Measurements from ENCODE around the gene PTGS1.
"Not testable (repeated sequence)": the region's sequence is repeated elsewhere in the genome, so short reads cannot be mapped to it uniquely, and the experiment has no call there.

Gene PTGS1

DNA sequence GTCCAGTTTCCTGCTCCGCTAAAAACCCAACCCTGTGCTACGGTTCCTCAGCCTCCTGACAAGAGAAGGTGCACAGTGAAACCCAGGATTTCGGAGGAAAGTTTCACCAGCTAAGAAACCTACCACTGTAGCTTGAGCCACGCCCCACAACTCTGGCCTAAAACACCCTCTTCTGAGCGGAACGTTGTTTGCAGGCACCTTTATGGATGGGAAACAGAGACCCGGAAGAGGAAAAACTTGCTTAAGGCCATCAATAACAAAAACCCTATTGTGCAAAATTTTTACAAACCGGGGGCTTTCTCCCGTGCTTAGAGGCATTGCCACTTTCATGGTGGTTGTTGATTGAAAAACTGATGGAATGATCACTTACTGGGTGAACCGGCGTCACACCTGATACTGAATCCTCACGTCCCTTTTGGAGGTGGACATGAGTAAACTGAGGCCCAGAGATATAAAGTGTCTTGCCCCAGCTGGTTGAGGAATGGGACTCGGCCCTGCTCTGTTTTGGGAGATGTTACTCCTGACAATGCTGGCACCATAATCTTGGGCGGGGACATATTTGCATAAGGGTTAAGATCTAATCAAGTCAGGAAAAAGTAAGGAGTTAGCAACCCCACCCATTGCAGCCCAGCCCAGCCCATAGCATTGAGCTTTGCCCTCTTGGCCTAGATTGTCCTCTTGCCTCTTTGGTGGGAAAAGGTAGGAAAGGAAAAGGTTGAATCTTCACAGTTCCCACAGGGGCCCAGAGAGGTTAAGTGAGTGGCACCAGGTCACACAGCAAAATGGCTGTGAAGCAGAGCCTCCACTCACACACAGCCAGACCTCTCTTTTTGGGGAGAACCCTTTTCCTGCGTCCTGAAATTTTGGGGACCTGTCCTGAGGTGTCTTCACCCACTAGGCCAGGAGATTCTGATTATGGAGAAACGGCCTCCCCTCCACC, 23.2 kb upstream of the PTGS1 start:
- no peak for DNase-seq

DNA sequence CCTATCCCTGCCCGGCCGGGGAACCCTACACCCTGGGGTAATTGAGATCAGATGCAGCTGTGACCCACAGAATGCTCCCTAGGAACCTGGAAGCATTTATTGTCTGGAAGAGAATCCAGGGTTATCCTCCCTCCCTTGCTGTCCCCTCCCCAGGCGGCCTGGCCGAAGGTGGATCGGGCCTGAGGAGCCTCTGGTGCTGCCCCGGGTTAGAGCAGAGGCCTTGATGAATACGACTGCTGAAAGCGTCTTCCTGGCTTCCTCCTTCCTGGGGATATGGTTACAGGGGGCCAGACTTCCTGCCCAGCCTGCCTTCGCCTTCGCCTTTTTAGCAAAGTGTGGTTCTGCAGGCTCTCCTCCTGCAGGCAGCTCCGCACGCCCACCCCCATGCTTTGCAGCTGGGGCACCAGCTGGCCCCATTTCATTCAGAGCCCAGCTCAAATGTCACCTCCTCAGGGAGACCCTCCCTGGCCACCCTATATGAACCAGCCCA, 22.5 kb upstream of the PTGS1 start:
- peak in 1 of 2 donors; percentile 47 for DNase-seq

DNA sequence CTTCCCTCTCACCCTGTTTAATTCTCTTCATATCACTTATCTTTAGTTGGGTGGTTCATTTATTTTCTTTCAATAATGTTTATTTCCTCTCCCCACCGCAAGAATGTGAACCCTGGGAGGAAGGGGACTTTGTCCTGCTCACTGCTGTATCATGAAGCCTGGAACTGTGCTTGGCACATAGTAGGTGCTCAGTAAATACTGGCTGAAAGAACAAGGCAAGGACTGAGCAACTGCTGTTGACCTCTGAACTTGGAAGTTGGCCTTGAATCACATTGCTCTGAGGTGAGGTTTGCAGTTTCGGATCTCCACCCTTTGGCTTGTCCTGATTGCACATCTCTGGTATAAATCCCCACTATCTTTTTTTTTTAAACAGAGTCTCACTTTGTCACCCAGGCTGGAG, 22.0 kb upstream of the PTGS1 start:
- no peak for DNase-seq

DNA sequence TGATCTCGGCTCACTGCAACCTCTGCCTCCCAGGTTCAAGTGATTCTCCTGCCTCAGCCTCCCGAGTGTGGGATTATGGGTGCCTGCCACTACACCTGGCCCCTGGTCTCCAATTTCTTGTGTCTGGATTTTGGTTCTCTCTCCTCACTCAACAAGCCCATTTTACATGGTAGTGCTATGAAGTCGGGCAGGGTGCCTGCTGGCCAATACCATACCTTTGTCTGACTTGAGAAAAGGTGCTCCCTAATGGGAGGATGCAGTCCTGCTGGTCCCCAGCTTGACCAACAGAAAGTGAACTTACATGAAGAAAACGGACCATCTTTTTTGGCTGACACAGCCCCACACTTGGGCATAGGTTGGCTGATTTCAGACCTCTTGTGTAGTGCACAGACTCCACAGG, 21.6 kb upstream of the PTGS1 start:
- no peak for DNase-seq

DNA sequence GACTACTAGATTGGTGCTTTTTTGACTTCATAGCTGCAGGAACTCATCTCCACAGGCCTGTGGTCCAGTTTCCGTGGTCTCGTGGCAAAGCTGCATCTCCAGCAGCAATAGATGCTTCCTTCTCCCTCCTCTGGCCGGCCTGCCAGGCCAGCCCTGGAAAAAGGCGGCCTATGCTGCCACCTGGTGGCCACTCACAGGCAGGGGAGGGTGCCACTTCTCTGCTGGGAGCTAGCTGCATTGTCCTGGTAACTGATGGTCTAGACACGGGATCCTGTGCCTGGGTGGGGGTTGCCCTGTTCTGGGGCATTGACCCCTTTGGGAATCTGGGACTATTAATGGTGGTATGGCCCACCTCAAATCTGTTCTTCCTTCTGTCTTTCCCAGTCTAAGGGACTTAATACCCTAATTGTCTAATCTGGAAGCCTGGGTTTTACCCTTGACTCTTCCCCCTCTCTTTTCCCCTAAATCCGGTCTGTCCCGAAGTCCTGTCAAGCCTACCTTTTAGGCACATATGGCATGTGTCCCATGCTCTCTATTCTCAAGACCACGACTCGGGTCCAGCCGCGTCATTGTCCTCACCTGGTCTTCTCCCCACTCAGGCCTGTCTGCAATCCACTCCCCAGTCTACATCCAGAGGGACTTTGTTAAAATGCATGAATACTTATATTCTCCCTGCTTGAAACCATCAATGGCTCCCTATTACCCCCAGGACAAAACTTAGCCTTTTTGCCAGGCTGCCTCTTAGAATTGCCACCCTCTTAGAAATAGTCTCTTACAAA, 20.1 kb upstream of the PTGS1 start:
- peak; percentile 54 to 73 for DNase-seq

DNA sequence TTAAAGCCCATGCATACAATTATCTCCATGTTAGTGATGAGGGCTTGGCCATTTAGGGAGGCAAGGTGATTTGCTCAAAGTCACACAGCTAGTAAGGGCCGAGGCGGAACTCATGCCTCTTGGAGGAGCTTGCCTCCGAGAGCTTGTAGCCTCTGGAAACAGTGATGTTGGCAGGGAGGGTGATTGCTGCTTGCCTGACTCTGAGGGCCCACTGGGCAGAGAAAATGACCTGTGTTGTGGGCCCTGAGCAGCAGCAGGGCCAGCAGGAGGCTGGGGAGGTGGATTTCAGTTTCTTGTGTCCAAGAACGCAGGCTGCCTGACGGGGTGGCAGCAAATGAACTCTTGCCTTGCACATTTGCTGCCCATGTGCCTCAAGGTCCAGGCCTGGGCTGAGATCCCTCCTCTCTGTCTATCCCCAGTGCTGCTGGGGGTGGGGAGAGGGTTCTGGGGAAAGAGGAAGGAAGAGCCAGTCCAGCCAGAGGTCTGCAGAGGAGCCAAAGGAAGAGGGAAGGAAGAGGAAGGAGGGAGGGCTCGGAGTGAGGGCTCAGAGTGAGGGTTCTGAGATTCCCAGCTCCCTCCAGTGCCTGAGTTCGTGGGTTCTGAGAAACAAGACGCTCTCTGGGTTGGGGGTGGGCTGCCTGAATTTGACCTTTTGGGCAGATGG, 16.2 kb upstream of the PTGS1 start:
- no peak for DNase-seq

DNA sequence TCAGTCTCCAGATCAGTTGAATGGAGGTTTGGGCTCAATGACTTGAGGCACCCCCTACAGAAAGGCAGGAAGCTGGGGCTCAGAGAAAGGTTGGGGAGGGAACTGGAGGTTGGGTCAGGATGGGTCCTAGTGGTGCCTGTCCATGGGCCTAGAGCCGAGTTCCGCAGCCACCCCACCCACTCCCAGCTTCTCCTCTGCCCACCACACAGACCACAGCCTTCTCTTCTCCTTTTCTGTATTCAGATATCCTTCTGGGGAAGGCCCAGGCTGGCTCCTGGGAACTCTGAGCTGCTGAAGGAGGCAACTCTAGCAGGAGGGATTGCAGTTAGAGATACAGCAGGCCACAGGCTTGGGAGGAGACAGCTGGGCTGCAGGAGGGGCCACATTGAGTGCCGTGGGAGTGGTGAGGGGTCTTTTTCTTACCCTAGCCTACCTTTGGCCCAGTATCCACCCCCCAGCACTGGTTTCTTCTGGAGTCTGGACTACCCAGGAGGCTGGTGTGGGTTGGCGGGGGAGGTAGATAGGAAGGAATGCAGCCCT, 15.4 kb upstream of the PTGS1 start:
- no peak for DNase-seq

DNA sequence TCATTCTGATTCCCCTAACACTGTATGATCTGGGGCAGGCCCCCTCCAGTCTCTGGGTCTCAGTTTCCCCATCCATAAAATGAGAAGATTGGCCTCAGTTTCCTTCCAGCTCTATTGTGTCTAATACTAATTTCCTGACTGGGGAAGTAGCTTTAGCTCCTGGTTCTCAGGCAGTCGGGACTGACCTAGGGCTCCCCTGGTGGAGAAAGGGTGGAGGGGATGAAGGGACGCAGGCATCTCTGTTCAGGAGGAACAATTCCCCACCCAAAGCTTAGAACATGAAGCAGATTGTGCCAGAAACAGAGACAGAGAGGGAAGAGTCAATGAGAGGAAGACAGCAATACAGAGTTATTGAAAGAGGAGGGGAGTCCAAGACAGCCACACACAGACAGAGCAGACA, 14.2 kb upstream of the PTGS1 start:
- DNase-seq = no peak

DNA sequence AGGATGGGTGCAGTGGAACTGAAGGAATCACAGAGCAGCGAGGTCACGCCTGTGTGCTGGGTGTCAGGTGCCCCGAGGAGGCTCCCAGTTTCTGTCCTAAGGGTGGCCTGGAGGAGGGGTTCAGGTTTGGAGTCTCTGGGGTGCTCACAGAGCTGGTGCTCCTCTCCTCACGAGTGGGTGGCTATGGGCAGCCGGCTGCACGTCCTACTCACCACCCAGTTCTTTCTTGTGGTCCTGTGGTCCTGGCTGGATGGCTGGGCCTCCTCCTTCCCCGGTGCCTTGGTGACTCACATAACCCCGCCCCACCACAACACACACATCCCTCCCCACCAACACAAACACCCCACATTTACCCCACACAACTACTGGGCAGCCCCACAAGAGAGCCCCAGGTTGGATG, 9.9 kb upstream of the PTGS1 start:
- no peak for DNase-seq

DNA sequence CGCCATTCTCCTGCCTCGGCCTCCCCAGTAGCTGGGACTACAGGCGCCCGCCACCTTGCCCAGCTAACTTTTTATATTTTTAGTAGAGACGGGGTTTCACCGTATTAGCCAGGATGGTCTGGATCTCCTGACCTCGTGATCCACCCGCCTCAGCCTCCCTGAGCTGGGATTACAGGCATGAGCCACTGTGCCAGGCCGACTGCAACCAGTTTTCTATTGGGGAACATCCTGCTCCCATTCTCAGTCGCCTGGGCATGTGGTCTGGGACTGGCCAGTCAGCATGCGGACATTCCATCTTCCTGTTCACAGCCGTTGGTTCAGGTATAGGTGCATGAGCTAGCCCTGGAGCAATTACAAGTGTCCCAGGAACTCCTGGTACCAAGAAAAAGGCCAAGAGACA, 7.7 kb upstream of the PTGS1 start:
- DNase-seq = not testable (repeated sequence)

DNA sequence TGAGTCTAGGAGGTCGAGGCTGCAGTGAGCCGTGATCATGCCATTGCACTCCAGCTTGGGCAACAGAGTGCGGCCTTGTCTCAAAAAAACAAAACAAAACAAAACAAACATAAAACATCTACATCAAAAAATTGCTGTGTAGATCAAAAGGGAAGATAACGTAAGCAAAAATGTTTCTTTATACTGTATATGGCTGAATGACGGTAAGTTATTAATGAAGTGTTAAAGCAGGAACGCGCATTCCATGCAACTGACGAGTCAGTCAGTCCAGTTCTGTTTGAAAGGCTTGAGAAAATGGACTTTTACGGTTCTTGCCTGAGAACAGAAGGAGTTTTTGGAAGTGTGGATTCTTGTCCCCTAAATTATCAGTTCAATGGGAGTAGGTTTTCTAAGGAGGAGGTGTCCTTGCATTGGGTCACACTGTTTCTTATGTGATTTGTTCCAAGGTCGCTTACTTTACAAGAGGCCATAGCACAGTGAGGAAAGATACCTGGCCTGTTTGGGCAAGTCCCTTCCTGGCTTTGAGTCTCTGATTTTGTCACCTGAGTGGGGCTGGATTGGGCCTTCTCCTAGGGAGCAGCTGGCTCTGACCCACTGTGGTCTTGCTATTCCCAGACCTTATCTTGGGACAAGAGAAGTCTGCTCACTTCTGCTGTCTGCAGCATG, 6.6 kb upstream of the PTGS1 start:
- no peak for DNase-seq

DNA sequence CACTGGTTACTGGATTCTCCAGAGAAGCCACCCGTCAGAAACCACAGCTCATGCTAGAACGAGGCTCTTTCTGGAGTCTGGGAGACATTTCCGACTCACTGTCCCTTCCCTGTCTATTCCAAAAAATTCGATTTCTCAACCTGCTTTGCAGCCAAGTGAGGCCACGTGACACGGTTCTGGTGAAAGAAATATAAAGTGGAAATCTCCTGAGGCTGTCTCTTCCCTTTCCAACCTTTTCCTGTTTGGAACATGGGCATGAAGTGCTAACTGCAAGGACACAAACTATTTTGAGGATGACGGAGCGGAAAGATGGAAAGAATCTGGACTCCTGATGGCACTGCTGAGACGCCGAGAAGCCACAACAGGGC, 6.1 kb upstream of the PTGS1 start:
- no peak for DNase-seq

DNA sequence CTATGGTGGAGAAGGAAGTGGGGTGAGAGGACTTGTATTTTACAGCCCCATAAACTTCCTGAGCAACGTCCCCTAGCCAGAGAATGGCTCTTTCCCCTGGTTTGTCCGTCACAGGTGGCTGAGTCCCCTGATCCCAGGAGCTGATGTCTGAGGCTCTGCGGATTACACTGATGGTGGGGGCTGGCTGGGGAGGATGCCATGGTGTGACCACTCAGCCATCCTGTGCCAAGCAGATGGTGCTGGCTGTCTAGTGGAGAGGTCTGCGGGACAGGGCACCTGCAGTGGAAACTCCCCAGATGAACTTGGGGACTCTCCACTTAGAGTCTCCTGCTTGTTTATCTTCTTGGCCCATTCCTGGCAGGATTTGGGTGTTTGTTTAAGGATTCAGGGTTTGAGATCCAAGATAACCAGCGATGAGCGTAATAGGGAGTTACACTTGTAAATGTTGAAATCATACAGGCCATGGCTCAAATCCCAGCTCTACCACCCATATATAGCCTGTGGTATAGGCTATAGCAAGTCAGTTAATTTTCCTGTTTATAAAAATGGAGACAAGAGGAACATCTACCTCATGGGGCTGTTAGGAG, 4.7 kb upstream of the PTGS1 start:
- DNase-seq = no peak

DNA sequence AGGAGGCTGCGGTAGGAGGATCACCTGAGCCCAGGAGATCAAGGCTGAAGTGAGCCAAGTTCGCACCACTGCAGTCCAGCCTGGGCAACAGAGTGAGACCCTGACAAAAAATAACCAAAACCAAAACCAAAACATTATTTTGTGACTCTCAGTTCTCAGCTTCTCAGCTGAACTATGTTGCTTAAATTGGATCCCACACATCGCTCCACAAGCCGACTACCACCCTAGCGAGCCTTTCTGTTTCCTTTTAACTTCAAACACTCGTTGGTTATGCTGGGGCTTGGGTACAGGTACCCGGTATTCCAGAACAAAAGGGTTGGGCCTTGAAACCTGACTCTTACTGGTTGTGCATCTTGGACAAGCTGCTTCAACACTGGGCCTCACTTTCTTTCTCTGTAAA, 3.8 kb upstream of the PTGS1 start:
- no peak for DNase-seq

DNA sequence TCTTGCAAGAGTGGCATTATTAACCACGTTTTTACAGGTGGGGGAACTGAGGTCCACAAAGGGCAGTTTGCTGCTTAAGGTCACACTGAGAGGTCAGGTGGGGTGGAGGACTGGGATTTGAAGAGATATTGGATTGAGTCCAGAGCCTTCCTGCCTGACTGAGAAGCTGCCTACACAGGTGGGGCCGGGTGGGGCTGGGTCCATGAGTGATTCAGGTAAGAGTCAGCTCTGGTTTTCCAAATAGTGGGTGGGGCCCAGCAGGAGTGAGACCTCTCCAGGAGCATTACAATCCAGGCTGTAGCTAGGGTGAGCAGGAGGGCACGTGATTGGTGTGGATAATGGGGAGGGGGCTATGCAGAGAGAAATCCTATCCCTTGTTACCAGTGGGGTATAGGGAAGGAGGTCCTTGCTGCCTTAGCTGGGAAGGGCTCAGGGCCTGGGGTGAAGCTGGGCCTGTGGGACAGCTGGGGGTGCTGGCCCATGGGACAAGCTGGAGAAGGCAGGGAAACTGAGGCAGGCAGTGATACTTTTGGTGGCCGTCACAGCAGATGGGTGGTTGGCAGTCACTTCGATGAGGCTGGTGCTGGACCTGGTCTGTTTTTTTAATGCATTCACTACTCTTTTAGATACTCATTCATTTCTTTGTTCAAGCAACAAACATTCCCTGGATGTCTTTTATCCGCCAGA, 2.9 kb upstream of the PTGS1 start:
- DNase-seq = no peak

DNA sequence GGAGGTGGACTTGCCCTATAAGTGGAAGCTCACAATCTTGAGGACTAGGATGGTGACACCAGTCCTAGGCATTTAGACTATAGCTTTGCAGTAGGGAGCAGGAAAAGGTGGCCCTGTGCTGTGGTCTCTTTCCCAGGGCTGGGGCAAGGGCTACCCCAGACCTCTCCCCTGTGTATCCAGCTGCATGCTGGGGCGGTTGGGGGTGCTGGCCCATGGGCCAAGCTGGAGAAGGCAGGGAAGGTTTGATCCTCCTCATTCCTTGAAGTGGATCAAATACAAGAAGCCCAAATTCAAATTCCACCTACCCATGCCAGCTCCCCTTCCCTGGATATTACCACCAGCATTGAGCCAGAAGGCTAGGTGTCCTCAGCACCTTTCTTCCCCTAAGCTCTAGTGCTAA, 2.2 kb upstream of the PTGS1 start:
- DNase-seq = no peak

DNA sequence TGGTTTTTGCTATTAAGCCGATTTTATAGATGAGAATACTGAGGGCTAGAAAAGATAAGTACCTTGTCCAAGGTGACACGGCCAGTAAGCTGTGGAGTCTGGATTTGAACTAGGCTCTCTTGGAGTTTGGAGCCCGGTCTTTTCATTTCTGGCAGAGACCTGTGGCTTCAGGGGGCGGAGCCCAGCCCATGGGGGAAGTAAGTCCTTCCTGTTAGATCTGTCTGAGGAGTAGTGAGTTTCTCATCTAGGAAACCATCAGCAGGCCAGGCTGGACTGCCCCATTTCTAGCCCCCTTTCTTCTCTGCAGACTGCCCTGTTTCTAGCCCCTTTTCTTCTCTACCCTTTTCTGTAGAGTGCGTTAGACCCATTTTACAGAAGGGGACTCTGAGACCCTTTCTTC, 521 bp upstream of the PTGS1 start:
- DNase-seq = peak in 1 of 2 donors; percentile 46

DNA sequence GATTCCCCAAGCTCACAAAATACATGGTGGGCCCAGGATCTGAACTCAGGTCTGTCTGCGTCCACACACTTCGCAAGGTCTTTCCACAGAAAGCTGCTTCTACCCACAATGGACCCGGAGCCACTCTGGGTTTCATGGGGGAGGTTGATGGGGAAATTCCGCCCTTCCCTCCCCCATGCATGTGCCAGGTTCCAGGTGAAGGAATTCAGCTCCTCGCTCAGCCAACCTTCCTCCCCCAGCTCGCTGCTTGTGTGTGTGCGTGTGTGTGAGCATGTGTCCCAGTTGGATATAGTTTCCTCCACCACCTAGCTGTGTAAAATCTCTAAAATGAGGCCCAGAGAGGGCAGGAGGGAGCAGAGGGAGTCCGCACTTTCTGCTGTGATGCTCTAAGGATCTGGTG, 1.0 kb downstream of the PTGS1 start:
- DNase-seq = no peak

DNA sequence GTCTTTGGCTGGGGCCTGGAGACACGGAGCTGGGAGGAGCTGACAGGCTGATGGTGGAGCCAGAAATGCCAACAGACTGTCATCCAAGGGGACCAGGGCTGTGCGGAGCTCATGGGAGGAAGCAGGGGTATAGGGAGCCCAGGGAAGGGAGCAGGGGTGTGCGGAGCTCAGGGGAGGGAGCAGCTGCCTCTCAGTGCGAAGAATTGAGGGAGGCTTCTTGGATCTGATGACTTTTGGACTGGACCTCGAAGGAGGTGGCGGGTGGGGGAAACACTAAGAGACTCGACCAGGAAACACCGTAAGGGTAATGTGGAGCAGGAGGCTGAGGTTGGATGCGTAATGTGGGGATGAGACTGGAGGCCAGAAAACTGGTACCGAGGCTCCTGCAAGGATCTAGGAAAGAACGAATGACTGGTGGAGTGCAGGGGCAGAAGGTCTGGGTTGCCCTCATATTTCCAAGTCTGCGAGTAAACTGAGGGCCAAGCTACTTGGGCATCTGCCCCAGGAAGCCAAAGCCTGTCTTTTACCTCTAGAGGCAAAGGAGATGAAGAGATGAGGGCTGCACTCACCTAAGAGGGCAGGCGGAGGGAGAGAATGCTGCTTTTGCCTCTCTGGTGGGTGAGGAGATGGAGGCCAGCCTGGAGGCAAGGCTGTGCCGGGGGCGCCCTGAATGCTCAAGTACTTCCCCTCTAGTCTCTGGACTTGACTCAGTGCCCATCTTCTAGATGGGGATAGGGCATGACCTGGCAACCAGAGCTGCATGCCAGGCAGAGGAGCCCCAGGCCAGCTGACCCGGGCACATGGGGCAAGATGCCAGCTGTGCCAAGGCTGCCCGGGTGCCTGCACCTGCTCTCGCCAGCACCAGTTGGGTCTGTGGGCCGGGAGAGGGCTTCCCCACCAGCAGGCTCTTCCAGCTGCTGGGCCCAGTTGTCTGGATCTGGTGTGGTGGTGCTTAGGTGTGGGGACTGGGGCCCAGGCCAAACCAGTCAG, 2.3 kb downstream of the PTGS1 start:
- no peak for DNase-seq

DNA sequence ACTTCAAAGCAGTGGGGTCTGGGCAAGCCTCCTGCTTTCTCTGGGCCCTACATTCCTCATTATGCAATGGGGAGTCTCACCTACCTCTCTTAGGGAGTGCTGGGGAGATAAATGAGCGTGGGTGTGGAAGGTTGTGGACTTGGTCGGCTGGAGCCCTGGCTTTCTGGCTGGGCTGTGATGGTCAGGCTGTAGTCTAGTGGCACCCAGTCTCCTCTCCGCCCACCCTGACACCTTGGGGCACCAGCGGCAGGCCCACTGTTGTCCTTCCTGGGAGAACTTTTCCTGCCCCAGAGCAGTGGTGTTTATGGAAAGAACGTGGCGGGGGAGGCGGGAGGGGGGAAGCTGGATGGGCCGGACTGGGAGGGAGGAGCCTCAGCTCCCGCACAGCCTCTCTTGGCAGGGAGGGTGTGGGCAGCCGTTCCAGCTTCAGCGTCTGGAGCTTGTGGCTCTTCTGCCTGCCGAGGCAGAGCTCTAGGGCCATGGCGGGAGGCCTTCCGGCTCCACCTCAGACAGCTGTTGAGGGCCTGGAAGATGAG, 4.1 kb downstream of the PTGS1 start:
- no peak for DNase-seq
